ENCODE data around the gene RMI1. TPM values are rescaled to one million over a fixed set of nuclear protein-coding genes. Genes with fewer than 3 reads are reported as not detected.
A peak's percentile ranks its signal among the peaks of the same experiment; 100 is the strongest.

Gene RMI1
- total and polyA plus RNA-seq, 2 donors (not counting 3 experiments of a cell fraction or from before 2014, with no cell fraction given) = 1.1 to 11.5 TPM

GRCh38 chr9:83957248-83957513, 23.4 kb upstream of the RMI1 start:
- H3K9me1 ChIP-seq (replicated peaks; ENCODE audit: control insufficient read depth, extremely low read depth, insufficient read depth, low read length) = no peaks in the 10 kb centered on the region
- no peaks in the 10 kb centered on the region for H3K27me3 ChIP-seq (ENCODE audit: control insufficient read depth in 2 of 2, insufficient read depth in 2 of 2, low read length in 2 of 2)
- H3K9ac ChIP-seq (replicated peaks; ENCODE audit: extremely low read depth, insufficient read depth, low read length) = no peak overlapping the region
- DNase-seq (ENCODE audit: low read depth, low spot score) = no peak
- intact Hi-C loops (cut with micrococcal nuclease) = loop anchor here (5.0 kb wide), 1 partner anchor 35 kb away; the partner anchor contains the start of gene KIF27
- no TSS peak for BruUV-seq (replicated peaks)
- no peaks in the 10 kb centered on the region for H3K79me2 ChIP-seq (ENCODE audit: control insufficient read depth, insufficient read depth, low read length)
- FAIRE-seq = no peak
- TF ChIP-seq MYC (IDR thresholded peaks at IDR 0.05; ENCODE audit: low read depth, low read length) = no peak
- TF ChIP-seq EZH2 (IDR thresholded peaks at IDR 0.05; ENCODE audit: borderline replicate concordance, low read depth, low read length, severe bottlenecking) = no peak
- no peak for TF ChIP-seq GATA2 (IDR thresholded peaks at IDR 0.05; ENCODE audit: insufficient read depth, insufficient read length, low read depth, low read length)
- TF ChIP-seq JUN (IDR thresholded peaks at IDR 0.05; ENCODE audit: borderline replicate concordance, insufficient read depth, insufficient read length, low read depth) = no peak
- TF ChIP-seq POLR2A (IDR thresholded peaks at IDR 0.05; ENCODE audit: low read depth, low read length) = no peak
- peak overlapping the region; percentile 70 for H3K4me2 ChIP-seq (ENCODE audit: insufficient read depth, low read length)
- peaks cover 12% of the 10 kb centered on the region for H3K4me1 ChIP-seq (ENCODE audit: control insufficient read depth, extremely low read depth, insufficient read depth, low read length)
- H2AFZ ChIP-seq (ENCODE audit: low read depth, low read length) = peak overlapping the region; percentile 80
- no peaks in the 10 kb centered on the region for H3K9me3 ChIP-seq (replicated peaks; ENCODE audit: control insufficient read depth, insufficient read depth, low read length)
- dilution Hi-C loops (cut with MboI; ENCODE audit: extremely low pct_ligation_motif_present, low sequenced_read_pairs) = no loop called here
- H3K27ac ChIP-seq (ENCODE audit: insufficient read depth, low read depth, low read length) = no peak overlapping the region
- H4K20me1 ChIP-seq (replicated peaks; ENCODE audit: control insufficient read depth, extremely low read depth, insufficient read depth, low read length) = no peaks in the 10 kb centered on the region
- H3K36me3 ChIP-seq (ENCODE audit: control insufficient read depth in 2 of 2, extremely low read depth in 1 of 2, insufficient read depth in 2 of 2, low read length in 2 of 2) = no peaks in the 10 kb centered on the region
- POLR2A ChIA-PET = no interaction called here
- CTCF ChIA-PET = interaction anchor here (0.8 kb wide), 1 partner anchor 304 kb away, joined by 5 read pairs; no protein-coding TSS in a partner anchor
- peak overlapping the region in 1 of 3 experiments; percentile 42 for H3K4me3 ChIP-seq (replicated peaks in 1 of 3; ENCODE audit: insufficient read depth in 1 of 3, low read depth in 1 of 3, low read length in 3 of 3)

- BruUV-seq (replicated peaks) = no TSS peak
- Histone ChIP-seq H3K4me2 (ENCODE audit: insufficient read depth, low read length) (no peak overlapping the region), H3K4me1 (ENCODE audit: control insufficient read depth, extremely low read depth, insufficient read depth, low read length) (peaks cover 12% of the 10 kb centered on the region), H3K9me3 (replicated peaks; ENCODE audit: control insufficient read depth, insufficient read depth, low read length) (no peaks in the 10 kb centered on the region), H3K36me3 (ENCODE audit: control insufficient read depth in 2 of 2, extremely low read depth in 1 of 2, insufficient read depth in 2 of 2, low read length in 2 of 2) (no peaks in the 10 kb centered on the region), H3K79me2 (ENCODE audit: control insufficient read depth, insufficient read depth, low read length) (no peaks in the 10 kb centered on the region), H3K9me1 (replicated peaks; ENCODE audit: control insufficient read depth, extremely low read depth, insufficient read depth, low read length) (no peaks in the 10 kb centered on the region), H3K27me3 (ENCODE audit: control insufficient read depth in 2 of 2, insufficient read depth in 2 of 2, low read length in 2 of 2) (no peaks in the 10 kb centered on the region), H4K20me1 (replicated peaks; ENCODE audit: control insufficient read depth, extremely low read depth, insufficient read depth, low read length) (no peaks in the 10 kb centered on the region), H3K27ac (ENCODE audit: insufficient read depth, low read depth, low read length) (no peak overlapping the region), H3K9ac (replicated peaks; ENCODE audit: extremely low read depth, insufficient read depth, low read length) (no peak overlapping the region), H3K4me3 (replicated peaks in 1 of 3; ENCODE audit: insufficient read depth in 1 of 3, low read depth in 1 of 3, low read length in 3 of 3) (no peak overlapping the region), H2AFZ (ENCODE audit: low read depth, low read length) (no peak overlapping the region)
- TF ChIP-seq CTCF (IDR thresholded peaks at IDR 0.05; ENCODE audit: extremely low read depth in 1 of 2, insufficient read depth in 1 of 2, low read depth in 1 of 2, low read length in 2 of 2) = no peak
- dilution Hi-C loops (cut with MboI; ENCODE audit: extremely low pct_ligation_motif_present, low sequenced_read_pairs) (no loop called here), intact Hi-C loops (cut with micrococcal nuclease) (loop anchor here (5.0 kb wide), 1 partner anchor 37 kb away; the partner anchor contains the start of gene KIF27)
- ChIA-PET POLR2A (interaction anchor here (0.7 kb wide), 1 partner anchor 21 kb away, joined by 3 read pairs; the partner anchor contains the start of gene HNRNPK), CTCF (interaction anchor here (1.0 to 1.7 kb wide), 2 partner anchors 22 to 302 kb away, joined by 4 read pairs; no protein-coding TSS in a partner anchor)
- no peak for DNase-seq (ENCODE audit: low read depth, low spot score)
- FAIRE-seq = no peak
Observed at GRCh38 chr9:83959061-83959460, 21.5 kb upstream of the RMI1 start.

All from endothelial cell of umbilical vein (primary cell).